Hepatocyte (in vitro differentiated cells): ENCODE data around the gene BUD23. TPM values are rescaled to one million over a fixed set of nuclear protein-coding genes. Genes with fewer than 3 reads are reported as not detected.

Experiments
- DNase-seq: peaks from one replicate; pipeline ENCODE4 v3.0.0-alpha.2; 2016; ENCODE audit warnings: low spot score
- H2AFZ ChIP-seq: fragments of 200-600 bp; sonication (generic); 2 replicates; pipeline ENCODE4 v1.6.0; 2016; ENCODE audit warnings: antibody characterized with exemption, mild to moderate bottlenecking
- H3K27ac ChIP-seq: fragments of 200-600 bp; sonication (generic); 2 replicates; pipeline ENCODE4 v1.5.1; 2016; ENCODE audit warnings: mild to moderate bottlenecking
- H3K27me3 ChIP-seq: fragments of 200-600 bp; sonication (generic); 2 replicates; pipeline ENCODE4 v1.6.1; 2016
- H3K36me3 ChIP-seq: fragments of 200-600 bp; sonication (generic); replicated peaks from 2 replicates; pipeline ENCODE4 v1.5.1; 2016; ENCODE audit warnings: low read depth; ENCODE audit not compliant: insufficient read depth
- H3K4me1 ChIP-seq: fragments of 200-600 bp; sonication (generic); 2 replicates; pipeline ENCODE4 v1.5.1; 2016; ENCODE audit warnings: mild to moderate bottlenecking, moderate library complexity; ENCODE audit not compliant: insufficient read depth
- H3K4me2 ChIP-seq: fragments of 200-600 bp; sonication (generic); 2 replicates; pipeline ENCODE4 v1.6.0; 2016
- H3K4me3 ChIP-seq: fragments of 200-600 bp; sonication (generic); 2 replicates; pipeline ENCODE4 v1.5.1; 2016; ENCODE audit warnings: mild to moderate bottlenecking
- H3K79me2 ChIP-seq: fragments of 200-600 bp; sonication (generic); 2 replicates; pipeline ENCODE4 v1.6.0; 2017; ENCODE audit warnings: mild to moderate bottlenecking
- H3K9me2 ChIP-seq: fragments of 200-600 bp; sonication (generic); replicated peaks from 2 replicates; pipeline ENCODE4 v1.6.0; 2017; ENCODE audit warnings: mild to moderate bottlenecking; ENCODE audit not compliant: insufficient read depth
- H3K9me3 ChIP-seq: fragments of 200-600 bp; sonication (generic); 2 replicates; pipeline ENCODE4 v1.5.1; 2016; ENCODE audit warnings: low read depth, mild to moderate bottlenecking
- H4K20me1 ChIP-seq: fragments of 200-600 bp; sonication (generic); 2 replicates; pipeline ENCODE4 v1.6.0; 2016; ENCODE audit warnings: mild to moderate bottlenecking; ENCODE audit not compliant: insufficient read depth, poor library complexity, severe bottlenecking
- EZH2 ChIP-seq: fragments of 200-600 bp; sonication (generic); IDR thresholded peaks from 2 replicates; pipeline ENCODE4 v1.6.1; 2016; ENCODE audit warnings: antibody characterized with exemption, mild to moderate bottlenecking, borderline replicate concordance
- EZH2phosphoT487 ChIP-seq: fragments of 200-600 bp; sonication (generic); IDR thresholded peaks from one replicate; pipeline ENCODE4 v1.6.1; 2018; ENCODE audit warnings: antibody characterized with exemption, mild to moderate bottlenecking, low read depth, moderate library complexity; ENCODE audit not compliant: unreplicated experiment, severe bottlenecking
- WGBS: methylation state at CpG from one replicate; pipeline ENCODE4 v1.1.6; 2016; ENCODE audit warnings: low lambda C conversion rate; ENCODE audit errors: missing lambda C conversion rate; 5-methylcytosine and 5-hydroxymethylcytosine counted together
- polyA plus RNA-seq: library from polyadenylated mRNA; unstranded; fragments of >200 nt; fragmentation: Nextera tagmentation; extraction: Ambion mirVana; gene quantifications from 2 replicates; pipeline ENCODE4 v1.2.1, GENCODE V29; 2016
- total RNA-seq: library from RNA; depleted of rRNA; stranded (reverse); fragments of >200 nt; gene quantifications from 2 replicates; pipeline ENCODE4 v1.2.3, GENCODE V29; 2014
- TF ChIP-seq, protein P1 (sequence below): fragments of 200-600 bp; sonication (generic); IDR thresholded peaks from 2 replicates; pipeline ENCODE4 v1.5.1; 2016; ENCODE audit warnings: antibody characterized with exemption, mild to moderate bottlenecking; ENCODE audit not compliant: poor library complexity

BUD23 gene
- total and polyA plus RNA-seq, 2 experiments from 2014 or later: 35.9 to 112 TPM

- H3K79me2 ChIP-seq: no peaks in the 10 kb centered on the region
- H3K4me2 ChIP-seq: peak overlapping the region; percentile 95
- H3K9me3 ChIP-seq: no peaks in the 10 kb centered on the region
- peak overlapping the region; percentile 56 for H2AFZ ChIP-seq
- no peak for DNase-seq
- no peak for TF ChIP-seq EZH2
- TF ChIP-seq, protein P1, sequence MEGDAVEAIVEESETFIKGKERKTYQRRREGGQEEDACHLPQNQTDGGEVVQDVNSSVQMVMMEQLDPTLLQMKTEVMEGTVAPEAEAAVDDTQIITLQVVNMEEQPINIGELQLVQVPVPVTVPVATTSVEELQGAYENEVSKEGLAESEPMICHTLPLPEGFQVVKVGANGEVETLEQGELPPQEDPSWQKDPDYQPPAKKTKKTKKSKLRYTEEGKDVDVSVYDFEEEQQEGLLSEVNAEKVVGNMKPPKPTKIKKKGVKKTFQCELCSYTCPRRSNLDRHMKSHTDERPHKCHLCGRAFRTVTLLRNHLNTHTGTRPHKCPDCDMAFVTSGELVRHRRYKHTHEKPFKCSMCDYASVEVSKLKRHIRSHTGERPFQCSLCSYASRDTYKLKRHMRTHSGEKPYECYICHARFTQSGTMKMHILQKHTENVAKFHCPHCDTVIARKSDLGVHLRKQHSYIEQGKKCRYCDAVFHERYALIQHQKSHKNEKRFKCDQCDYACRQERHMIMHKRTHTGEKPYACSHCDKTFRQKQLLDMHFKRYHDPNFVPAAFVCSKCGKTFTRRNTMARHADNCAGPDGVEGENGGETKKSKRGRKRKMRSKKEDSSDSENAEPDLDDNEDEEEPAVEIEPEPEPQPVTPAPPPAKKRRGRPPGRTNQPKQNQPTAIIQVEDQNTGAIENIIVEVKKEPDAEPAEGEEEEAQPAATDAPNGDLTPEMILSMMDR: no peak
- no peak for TF ChIP-seq EZH2phosphoT487
- H3K27me3 ChIP-seq: peaks cover 28% of the 10 kb centered on the region
- H3K36me3 ChIP-seq: no peaks in the 10 kb centered on the region
- no CpG with 5 or more reads among the region's 1 CpG for WGBS
- H3K27ac ChIP-seq: no peak overlapping the region
- H3K4me1 ChIP-seq: peaks cover 6% of the 10 kb centered on the region
- H4K20me1 ChIP-seq: no peaks in the 10 kb centered on the region
- no peaks in the 10 kb centered on the region for H3K9me2 ChIP-seq
- H3K4me3 ChIP-seq: no peak overlapping the region
These were observed 34.6 kb upstream of the BUD23 start for GRCh38 chr7:73648593-73649332.

GRCh38 chr7:73649576-73649975 lies 33.8 kb upstream of the BUD23 start:
- H3K4me2 ChIP-seq: no peak overlapping the region
- peaks cover 28% of the 10 kb centered on the region for H3K27me3 ChIP-seq
- no peak for DNase-seq

DNA sequence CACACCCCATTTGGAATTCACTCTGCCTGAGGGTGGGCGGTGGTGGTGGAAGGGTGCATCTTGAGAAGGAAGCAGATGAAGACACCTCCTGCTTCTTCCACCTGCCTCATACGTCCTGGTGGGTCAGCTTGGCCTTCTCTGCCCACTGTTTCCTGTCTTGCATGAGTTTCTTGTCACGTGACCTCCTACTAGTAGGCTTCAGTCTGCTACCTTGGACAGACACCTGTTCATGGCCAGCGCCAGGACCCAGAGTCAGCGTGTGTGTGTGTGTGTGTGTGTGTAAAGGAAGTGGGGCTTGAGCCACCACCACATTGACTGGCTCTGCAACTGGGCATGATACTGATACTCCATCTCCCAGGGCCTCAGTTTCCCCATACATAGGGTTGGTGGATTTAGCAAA lies 32.9 kb upstream of the BUD23 start:
- DNase-seq: no peak
- Histone ChIP-seq H3K27me3 (peaks cover 28% of the 10 kb centered on the region), H2AFZ (no peak overlapping the region), H3K9me3 (no peaks in the 10 kb centered on the region), H3K36me3 (no peaks in the 10 kb centered on the region), H4K20me1 (no peaks in the 10 kb centered on the region), H3K9me2 (no peaks in the 10 kb centered on the region), H3K79me2 (no peaks in the 10 kb centered on the region), H3K4me3 (no peak overlapping the region), H3K27ac (no peak overlapping the region), H3K4me1 (peaks cover 6% of the 10 kb centered on the region), H3K4me2 (no peak overlapping the region)
- TF ChIP-seq EZH2phosphoT487: no peak
- no peak for TF ChIP-seq EZH2
- TF ChIP-seq, protein P1: no peak
- WGBS: 77% methylated on average over 5 of the region's 5 CpGs

More at GRCh38 chr7:73649576-73649975, 33.8 kb upstream of the BUD23 start:
- Histone ChIP-seq H2AFZ (no peak overlapping the region), H3K79me2 (no peaks in the 10 kb centered on the region), H3K4me1 (peaks cover 6% of the 10 kb centered on the region), H3K36me3 (no peaks in the 10 kb centered on the region), H3K27ac (no peak overlapping the region), H4K20me1 (no peaks in the 10 kb centered on the region), H3K4me3 (no peak overlapping the region), H3K9me2 (no peaks in the 10 kb centered on the region), H3K9me3 (no peaks in the 10 kb centered on the region)
- 64% methylated on average over 9 of the region's 9 CpGs for WGBS
- TF ChIP-seq, protein P1: no peak
- TF ChIP-seq EZH2 (no peak), EZH2phosphoT487 (no peak)
